Measurements from ENCODE around the gene ZSCAN25. TPM values are rescaled to one million over a fixed set of nuclear protein-coding genes. Genes with fewer than 3 reads are reported as not detected.

ZSCAN25 gene
- total RNA-seq, 2 experiments from 2014 or later: 29.7 to 30.1 TPM

GRCh38 chr7:99679400-99680191, 62.9 kb downstream of the ZSCAN25 start, which contains the start of gene CYP3A5:
CYP3A5 (minus strand) TSS chr7:99679996; CDS start chr7:99679896, 100 bp downstream.
- no peak for DNase-seq
- Mint-ChIP-seq H3K9me3 (peaks cover 6% of the 10 kb centered on the region), H3K36me3 (peaks cover 6% of the 10 kb centered on the region), H3K4me3 (no peak within 1 kb of the TSS), H3K27me3 (no peaks in the 10 kb centered on the region), H3K4me1 (peaks cover 14% of the 10 kb centered on the region), H3K27ac (no peak within 1 kb of the TSS)

Other genes with a start within 250 kb of the ZSCAN25 start
- gene ARPC1B, start 242.2 kb upstream of the ZSCAN25 start, total RNA-seq: 100 to 1,000 TPM; 256 to 258 TPM
- 100 to 1,000 TPM; 201 to 214 TPM for gene PDAP1, start 208.3 kb upstream of the ZSCAN25 start, total RNA-seq
- gene BUD31, start 208.0 kb upstream of the ZSCAN25 start, total RNA-seq: 100 to 1,000 TPM; 156 to 162 TPM
- 1 to 10 TPM; 5.9 to 9.1 TPM for gene PTCD1, start 178.1 kb upstream of the ZSCAN25 start, total RNA-seq
- 10 to 100 TPM; 70.0 to 70.1 TPM for gene CPSF4, start 178.0 kb upstream of the ZSCAN25 start, total RNA-seq
- gene ATP5MF, start 150.8 kb upstream of the ZSCAN25 start, total RNA-seq: 100 to 1,000 TPM; 457 to 476 TPM
- 10 to 100 TPM; 12.6 to 14.8 TPM for gene ZNF789, start 144.1 kb upstream of the ZSCAN25 start, total RNA-seq
- gene ZNF394, start 116.7 kb upstream of the ZSCAN25 start, total RNA-seq: 10 to 100 TPM; 26.1 to 27.5 TPM
- 1 to 10 TPM; 8.0 to 8.3 TPM for gene ZKSCAN5, start 112.3 kb upstream of the ZSCAN25 start, total RNA-seq
- 1 to 10 TPM; 5.6 to 6.0 TPM for gene FAM200A, start 64.8 kb upstream of the ZSCAN25 start, total RNA-seq
- 10 to 100 TPM; 57.5 to 58.9 TPM for gene ZNF655, start 58.3 kb upstream of the ZSCAN25 start, total RNA-seq
- under 1 TPM; 0.42 to 0.70 TPM for gene TMEM225B, start 18.7 kb upstream of the ZSCAN25 start, total RNA-seq
- gene CYP3A5, start 63.0 kb downstream of the ZSCAN25 start, total RNA-seq: not detected
- gene CYP3A7, start 118.2 kb downstream of the ZSCAN25 start, total RNA-seq: not detected
- not detected for gene CYP3A4, start 167.2 kb downstream of the ZSCAN25 start, total RNA-seq
- gene CYP3A43, start 211.1 kb downstream of the ZSCAN25 start, total RNA-seq: not detected